ENCODE measurements around the gene RBPMS2. TPM values are rescaled to one million over a fixed set of nuclear protein-coding genes. Genes with fewer than 3 reads are reported as not detected.

RBPMS2 gene
- total RNA-seq, 1 donor from 2014 or later, result 0.48 TPM

DNA sequence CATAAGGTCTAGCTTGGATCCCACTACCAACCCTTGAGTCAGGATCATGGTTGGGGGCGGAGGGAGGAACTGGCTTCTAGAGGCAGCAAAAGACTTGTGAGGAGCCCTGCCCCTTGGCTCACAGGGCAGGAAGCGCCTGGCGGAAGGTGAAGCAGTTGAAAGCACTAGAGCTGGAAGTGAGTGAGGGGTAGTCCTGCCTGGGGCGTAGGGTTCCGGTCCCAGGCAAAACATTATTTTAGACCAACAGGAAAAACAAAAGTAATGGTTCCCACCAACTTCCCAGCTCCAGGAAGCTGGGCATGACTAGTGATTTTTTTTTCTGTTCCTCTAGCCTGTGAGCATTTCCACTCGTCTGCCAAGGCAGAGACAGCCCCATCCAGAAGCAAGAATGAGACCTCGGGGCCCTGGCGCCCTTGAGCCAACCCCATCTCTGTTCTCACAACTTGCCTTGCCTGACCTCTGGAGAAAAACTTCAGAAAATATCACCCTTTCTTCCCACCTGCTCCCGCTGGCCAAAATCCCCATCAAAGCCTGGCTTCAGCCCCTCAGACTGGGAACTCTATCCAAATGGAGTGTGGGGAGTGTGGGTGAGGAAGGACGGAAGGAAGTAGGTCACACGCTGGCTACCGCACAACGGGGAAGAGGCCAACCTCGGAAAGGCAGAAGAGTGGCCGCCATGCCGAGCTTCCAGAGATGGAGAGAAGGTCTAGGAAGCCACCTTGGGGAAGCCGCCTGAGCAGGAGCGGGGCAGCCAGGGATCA is 57.5 kb downstream of the RBPMS2 start:
- ATAC-seq, result peak; percentile 29

DNA sequence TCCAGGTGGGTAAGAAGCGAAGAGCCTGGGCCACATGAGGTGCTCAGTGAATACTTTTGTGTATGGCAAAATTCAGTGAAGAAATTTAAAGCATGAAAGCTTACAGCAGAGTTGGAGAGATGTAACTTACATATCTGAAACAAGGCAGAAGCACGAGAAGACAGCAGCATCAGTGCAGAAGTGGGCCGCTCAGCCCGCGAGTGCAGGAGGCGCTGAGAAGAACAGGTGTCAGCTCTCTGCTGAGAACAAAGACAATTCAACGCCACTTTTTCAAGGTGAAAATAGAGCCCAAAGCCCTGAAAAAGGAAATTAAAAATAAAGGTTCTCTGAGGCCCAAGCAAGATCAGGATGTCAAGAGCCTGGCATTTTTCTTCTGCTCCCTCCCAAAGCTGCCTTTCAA is 58.3 kb downstream of the RBPMS2 start:
- ATAC-seq, result no peak

DNA sequence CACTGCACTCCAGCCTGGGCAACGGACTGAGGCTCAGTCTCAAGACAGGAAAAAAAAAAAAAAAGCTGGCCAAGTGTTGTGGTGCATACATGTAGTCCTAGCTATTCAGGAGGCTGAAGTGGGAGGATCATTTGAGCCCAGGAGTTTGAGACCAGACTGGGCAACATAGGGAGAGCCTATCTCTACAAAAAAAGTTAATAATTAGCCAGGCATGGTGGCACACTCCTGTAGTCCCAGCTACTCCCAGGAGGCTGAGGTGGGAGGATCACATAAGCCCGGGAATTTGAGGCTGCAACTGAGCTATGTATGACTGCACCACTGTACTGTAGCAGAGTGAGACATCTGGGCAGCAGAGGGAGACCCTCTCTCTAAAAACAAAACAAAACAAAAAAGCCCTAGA is 58.9 kb downstream of the RBPMS2 start:
- ATAC-seq, result no peak

DNA sequence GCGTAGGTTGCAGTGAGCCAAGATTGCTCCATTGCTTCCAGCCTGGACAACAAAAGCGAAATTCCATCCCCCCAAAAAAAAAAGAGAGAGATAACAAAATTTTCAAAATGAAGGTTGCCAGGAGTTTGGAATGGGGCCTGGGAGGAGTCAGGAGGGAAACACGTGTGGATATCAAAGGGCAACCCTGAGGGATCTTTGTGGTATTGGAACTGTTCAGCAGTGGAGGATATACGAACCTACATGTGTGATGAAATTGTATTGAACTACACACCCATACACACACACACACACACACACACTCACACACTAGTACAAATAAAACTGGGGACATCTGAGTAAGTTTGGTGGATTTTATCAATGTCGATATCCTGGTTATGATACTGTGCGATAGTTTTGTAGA is 61.8 kb downstream of the RBPMS2 start:
- ATAC-seq, result no peak

DNA sequence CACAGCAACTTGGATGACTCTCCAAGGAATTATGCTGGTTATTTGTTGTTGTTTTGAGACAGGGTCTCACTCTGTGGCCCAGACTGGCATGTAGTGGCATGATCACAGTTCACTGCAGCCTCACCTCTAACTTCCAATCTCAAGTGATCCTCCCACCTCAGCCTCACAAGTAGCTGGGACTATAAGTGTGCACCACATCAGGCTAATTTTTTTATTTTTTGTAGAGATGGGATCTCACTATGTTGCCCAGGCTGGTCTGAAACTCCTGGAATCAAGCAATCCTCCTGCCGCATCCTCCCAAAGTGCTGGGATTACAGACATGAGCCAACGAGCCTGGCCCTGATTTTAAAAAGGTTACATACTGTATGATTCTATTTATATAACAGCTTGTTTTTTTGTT is 63.0 kb downstream of the RBPMS2 start:
- no peak for ATAC-seq

DNA sequence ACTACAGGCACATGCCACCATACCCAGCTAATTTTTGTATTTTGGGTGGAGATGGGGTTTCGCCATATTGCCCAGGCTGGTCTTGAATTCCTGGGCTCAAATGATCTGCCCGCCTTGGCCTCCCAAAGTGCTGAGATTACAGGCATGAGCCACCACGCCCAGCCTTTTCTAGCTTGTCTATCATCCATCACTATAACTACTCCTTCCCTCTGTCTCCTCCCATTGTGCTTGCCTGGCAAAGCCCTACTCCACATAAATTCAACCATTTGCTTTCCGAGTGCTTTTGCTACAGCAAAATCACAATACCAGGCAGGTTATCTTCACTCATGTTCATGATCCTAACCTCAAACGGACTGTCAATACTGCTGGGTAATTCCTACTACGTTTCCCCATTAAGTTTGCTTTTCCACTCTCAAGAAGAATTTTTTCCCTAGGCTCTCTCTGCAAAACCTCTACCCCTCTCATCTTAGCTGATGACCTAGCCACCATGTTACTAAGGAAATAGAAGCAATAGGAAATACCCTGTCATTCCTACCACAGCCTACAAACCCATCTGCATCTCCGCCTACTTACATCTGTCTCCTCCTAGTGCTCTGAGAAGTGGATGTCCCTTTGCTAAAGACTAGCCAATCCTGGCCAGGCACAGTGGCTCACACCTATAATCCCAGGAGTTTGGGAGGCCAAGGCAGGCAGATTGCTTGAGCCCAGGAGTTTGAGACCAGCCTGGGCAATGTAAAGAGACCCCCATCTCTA is 64.5 kb downstream of the RBPMS2 start:
- ATAC-seq, result no peak

DNA sequence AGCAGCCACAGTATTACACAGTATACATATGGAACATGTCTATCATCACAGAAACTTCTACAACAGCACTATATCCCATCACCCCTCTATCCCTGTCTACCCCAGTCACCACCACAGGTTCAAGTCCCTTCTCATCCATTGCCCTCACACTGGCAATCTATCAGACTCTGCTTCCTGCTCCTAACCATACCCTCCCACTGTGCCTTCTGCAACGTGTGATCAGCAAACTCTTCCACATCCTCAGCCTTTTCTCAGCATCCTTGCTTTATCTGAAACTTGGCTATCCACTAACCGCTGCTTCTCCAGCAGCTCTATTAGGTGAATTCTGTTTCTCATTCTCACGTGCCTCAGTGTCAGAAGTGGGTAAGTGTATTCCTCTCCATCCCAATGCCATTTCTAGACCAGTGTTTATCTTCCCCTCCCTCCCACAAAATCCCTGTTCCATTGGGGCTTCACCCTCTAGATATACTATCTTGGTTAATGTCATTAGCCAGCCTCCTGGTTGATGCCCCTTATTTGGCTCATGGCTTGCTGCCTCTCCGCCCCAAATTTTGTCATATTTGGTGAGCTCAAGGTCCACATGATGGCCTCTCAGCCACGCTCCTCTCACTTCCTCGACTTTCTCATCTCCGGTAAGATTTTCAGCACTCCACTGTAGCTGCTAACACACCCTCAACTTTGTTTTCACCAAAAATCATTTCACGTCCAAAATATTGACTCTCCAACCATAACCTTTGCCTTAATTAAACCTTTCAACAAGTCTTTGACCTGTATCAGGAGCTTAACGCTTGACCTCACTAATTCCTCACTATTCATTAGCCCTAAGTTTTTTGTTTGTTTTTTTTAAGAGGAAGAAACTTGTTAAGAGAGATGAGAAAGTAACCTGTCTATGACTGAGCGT is 69.1 kb downstream of the RBPMS2 start:
- ATAC-seq, result no peak

DNA sequence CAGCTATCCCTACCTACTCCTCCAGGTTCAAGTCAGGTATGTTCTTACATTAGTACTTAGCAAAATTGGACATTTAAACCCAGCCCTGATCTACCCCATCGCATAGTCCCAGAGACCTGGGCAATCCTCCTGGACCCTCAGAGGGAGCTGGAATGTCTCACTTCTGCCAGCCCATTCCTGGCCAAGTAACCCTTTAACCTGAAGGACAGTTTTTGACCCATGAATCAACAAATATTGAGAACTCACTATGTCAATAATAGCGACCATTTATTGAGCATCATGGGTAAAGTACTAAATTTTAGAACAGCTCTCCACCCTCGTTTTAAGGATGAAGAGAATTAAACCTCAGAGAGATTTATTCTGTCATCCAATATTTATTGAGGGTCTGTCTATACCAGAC is 70.4 kb downstream of the RBPMS2 start:
- no peak for ATAC-seq

DNA sequence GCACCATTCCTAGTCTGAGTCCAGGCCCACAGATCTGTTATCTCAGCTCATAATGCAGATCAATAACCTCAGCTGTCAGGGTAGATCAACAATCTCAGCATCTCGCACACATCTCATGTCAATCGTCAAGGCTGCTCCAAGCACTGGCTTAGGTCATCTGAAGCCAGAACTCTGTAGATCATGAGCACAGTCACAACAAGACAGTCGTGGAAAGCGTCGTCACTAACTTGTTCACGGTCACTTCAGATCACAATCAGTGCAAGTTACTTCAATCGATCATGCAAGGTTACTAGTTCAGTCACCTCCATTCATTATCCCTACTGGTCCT is 71.8 kb downstream of the RBPMS2 start:
- peak; percentile 2 for ATAC-seq

DNA sequence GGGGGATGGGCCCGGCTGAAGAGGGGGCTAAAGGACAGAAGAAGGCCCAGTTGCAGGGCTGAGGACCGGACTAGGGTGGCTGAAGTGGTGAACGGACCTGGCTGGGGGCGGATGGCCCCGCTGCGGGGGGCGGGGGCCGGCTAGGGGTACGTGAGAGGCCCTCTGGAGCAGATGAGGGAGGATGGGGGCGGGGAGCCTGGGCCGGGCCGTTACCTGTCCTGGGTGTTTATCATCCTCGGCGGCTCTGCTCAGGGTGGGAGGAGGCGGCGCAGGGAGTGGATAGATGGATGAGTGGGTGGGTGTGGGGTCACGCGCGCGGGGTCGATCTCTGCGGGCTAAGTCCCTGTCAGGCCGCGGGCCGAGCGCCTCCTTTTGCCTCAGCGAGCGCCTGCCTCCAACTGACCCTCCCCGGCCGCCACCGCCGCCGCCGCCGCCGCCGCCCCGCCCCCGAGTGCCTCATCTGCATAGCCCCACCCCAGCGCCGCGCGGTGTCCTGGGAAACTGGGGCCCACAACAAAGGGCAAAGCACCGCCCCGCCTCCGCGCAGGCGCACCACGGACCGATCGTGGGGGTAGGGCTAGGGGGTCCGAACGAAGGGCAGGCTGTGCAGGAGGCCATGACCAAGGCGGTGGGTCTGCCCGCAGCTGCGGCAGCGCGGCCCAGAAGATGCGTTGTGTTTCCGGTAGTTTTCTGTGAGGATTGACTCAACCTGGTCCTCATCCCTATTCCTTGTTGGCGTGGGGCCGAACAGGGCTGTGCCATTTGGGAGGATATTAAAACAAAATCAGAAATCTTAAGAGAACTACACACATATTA is 72.4 kb downstream of the RBPMS2 start:
- peak; percentile 94 for ATAC-seq

DNA sequence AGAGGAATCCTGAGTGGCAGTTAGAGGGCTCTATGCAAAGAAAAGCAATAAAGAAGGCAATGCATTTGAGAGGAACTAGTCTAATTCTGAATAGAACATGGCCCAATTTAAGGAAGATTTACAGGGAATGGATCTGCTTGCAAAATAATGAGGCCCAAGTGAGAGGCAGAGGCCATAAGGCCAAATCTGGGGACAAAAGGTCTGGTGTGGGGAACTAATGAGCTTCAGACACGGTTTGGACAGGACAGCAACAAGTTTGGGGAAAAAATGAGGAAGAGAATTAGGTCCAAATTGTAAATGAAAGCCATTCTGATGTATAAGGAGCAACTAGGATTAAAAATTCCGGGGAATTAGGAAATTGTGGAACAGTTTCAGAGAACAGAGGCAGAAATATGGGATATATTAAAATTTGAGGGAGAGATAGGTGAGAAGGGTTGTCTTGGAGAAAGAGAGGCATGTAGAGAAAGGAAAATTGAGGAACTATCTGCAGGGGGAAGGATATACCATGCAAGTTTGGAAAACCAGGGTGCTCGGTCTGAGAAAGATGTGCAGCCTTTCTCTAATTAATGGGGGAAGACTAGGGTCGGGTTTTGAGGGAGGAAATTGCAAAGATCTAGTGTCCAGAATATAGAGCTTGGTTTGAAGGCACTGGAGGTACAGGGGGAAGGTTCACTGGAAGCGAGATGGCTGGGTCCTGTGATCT is 73.8 kb downstream of the RBPMS2 start:
- no peak for ATAC-seq

DNA sequence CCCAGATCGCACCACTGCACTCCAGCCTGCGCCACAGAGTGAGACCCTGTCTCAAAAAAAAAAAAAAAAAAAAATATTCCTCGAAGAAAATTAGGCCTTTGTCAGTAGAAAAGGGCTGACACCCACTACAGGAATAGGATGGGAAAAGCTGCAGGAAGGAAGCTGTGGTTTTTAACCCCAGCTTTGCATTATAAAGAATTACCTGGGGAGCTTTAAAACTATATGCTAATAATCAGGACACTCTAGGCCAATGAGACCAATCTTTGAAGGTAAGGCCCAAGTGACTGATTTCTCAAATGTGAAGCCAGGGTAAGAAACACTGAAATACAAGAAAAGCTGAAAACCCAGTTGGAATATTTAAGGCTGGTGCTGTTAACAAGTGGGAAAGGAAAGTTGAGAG is 74.3 kb downstream of the RBPMS2 start:
- ATAC-seq, result no peak

DNA sequence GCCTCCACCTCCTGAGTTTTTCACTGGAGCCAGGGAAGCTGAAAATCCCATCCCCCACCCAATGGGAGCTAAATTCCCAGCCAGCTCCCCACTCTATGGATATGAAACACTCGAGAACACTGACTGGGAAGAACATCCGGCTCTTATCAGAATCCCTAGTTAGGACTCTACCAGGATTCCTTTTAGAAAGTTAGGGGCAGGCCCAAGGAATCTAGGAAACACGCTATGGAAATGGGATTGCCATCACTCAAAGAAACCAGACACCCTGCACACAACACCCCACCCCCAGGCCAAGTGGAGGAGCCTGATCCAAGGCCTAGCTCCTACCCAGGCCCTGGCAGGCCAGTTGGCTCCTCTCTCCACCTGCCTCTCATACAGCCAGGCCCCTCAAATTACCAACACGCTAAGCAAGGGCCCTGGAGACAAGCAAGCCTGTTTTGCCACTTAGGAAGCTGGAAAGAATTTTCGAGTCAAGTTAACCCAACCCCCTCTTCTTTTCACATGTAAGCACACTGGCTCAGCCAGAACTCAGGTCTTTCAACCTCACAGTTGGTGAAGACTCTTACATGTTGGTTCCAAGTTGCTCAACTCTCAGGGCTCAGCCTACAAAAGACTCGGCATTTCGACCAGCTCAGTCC is 75.5 kb downstream of the RBPMS2 start:
- peak; percentile 71 for ATAC-seq

DNA sequence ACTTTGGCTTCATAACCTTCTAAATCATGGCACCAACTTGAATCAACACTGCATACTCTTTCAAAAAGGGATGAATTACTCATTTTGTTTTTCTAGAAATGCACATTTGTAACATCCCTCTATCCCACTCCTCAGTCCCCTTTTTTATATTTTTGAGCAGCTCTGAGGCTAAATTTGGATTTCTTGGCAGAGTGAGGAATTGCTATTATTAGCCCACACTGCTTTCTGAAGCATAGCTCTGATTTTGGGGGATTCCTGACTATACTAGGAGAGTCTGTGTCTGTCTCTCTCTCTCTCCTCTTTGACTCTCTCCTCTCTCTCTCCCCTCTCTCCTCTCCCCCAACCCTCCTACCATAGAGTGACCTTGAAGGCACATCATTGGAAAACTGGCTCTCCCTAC is 76.6 kb downstream of the RBPMS2 start:
- ATAC-seq, result no peak

DNA sequence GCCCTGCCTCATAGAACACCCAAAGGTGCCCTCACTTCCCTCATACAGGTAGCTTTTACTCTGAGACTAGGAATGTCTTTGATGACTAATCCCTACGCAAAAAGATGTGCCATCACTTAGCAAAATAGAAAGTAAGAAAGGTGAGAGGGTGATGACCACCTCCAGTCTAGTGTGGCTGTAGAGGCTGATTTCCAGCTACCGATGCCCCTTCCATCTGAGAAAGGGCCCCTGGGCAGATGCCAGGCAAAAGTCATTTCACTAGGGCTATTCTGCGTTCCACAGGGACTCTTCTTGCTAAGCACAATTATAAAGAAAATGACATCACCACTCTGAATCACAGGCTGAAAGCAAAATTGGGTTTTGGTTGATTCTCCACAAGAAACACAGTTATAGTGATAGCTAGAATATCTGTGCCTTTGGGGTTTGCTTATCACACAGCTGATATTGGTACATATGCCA is 77.4 kb downstream of the RBPMS2 start:
- no peak for ATAC-seq

DNA sequence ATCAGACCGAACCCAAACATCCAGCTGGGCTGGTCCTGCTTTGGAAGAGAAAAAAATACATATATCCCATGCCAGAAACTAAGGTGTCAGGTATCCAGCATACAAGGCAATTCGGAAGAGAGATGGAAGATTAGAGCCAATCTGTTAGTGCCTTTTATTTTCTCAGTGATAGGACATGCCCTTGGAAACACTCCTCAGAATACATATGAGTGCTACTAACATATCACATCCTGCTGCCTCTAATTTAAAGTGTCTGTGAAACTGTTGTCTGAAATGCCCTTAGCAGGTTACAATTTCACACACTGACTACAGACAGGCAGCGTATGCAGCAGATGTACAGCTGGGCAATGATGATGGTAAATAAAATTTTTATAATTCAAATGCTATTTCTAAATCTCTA is 78.9 kb downstream of the RBPMS2 start:
- ATAC-seq, result no peak

DNA sequence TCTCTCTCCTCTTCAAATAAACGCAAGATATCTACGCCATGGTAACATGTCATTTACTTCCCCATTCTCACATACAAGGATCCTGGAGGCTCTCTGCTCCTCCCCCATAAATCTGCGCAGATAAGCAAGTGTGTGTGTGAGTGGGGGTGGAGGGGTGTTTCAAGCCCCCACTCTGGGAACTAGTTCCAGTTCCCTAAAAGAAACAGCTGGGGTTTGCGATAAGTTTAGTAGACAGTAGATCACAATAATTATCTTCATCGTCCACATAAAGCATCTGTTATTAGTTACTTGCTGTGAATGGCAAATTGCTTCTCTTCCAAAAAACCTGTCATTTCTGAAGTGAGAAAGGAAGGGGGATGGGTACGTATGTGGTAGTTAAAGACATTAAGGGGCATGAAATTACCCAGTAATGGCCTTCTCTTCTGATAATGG is 79.8 kb downstream of the RBPMS2 start:
- ATAC-seq, result no peak

DNA sequence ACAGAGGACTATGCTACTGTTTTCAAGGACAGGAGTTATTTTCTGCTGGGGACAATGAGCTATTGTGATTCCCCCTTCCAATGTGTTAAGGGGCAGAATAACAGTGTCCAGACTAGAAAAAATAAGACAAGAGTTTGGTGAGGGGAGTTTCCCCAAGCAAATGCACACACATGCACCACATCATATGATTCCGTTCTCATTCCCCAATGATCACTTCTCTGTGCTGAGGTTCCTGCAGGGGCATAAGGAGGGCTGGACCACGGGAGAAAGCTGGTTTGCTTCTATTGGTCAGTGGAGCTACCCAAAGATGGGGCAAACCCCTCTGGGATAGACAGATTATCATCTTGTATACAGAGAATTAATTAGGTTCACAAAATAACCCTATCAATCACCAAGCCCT is 80.6 kb downstream of the RBPMS2 start:
- ATAC-seq, result no peak

DNA sequence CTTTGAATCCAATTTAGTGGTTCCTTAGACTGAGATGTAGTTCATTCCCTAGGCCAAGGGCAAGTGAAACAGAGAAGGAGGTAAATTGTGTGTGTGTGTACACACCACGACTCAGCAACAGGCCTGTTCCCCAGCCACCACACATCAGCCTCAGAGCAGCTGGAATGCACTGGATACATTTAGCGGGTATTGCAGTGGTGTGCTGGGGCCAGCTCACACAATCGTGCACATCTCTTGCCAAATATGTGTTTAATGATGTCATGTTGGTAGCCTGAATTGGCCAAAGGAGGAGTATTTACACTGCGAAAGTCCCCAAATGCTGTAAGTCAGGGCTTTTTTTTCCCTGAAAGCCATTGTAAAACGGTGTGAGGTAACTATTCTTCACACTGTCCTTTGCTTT is 82.3 kb downstream of the RBPMS2 start:
- ATAC-seq, result peak; percentile 24

DNA sequence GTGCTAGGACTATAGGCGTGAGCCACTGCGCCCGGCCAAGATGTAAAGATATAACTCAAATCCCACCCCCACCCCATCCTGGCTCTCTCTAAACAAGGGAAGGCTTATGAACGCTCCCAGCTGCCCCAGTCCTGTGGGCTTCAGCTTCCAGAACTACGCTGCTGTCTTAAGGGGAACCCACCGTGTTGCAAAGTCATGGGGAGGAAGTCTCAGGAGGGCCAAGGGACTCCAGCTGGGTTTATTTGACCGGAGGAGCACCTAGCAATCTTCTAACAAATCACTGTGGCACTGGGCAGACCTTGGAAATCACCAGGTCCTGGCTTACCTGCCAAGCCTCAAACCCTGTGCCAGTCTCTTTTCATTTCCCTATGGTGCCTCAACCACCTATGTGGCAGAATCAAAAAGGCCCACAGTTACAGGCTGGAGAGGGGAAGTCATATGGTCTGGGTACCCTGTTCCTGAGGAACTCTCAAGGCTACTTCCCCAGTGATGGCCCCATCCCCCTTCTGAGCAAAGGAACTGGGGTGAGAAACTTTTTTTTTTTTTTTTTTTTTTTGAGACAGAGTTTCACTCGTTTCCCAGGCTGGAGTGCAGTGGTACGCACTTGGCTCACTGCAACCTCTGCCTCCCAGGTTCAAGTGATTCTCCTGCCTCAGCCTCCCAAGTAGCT is 83.4 kb downstream of the RBPMS2 start:
- ATAC-seq, result no peak

Data from esophagus mucosa (tissue), 1 donor.